ENCODE results near the gene DACH2. TPM values are rescaled to one million over a fixed set of nuclear protein-coding genes. Genes with fewer than 3 reads are reported as not detected.
A peak's percentile ranks its signal among the peaks of the same experiment; 100 is the strongest.

Gene DACH2
- total RNA-seq, 4 donors from 2014 or later, result not detected

GRCh38 chrX:86805241-86805640 is 657.0 kb downstream of the DACH2 start:
- H3K9me3 ChIP-seq, result no peaks in the 10 kb centered on the region
- in situ Hi-C loops (cut with MboI; ENCODE audit: low sequenced_read_pairs in 4 of 4), result no loop called here
- H3K27ac ChIP-seq, result no peak overlapping the region
- intact Hi-C loops (cut with DNase I; ENCODE audit: low total_unique reads), result no loop called here
- H3K36me3 ChIP-seq, result no peaks in the 10 kb centered on the region
- H3K4me3 ChIP-seq, result no peak overlapping the region
- ATAC-seq (no peak), DNase-seq (no peak)
- H3K4me1 ChIP-seq, result no peaks in the 10 kb centered on the region
- TF ChIP-seq CTCF (IDR thresholded peaks at IDR 0.05 in 4 of 5, conservative IDR thresholded peaks at IDR 0.05 in 1 of 5) (no peak), POLR2A (IDR thresholded peaks at IDR 0.05) (no peak)
- no peaks in the 10 kb centered on the region for H3K27me3 ChIP-seq

- TF ChIP-seq CTCF (IDR thresholded peaks at IDR 0.05 in 4 of 5, conservative IDR thresholded peaks at IDR 0.05 in 1 of 5), result peak in 2 of 5 experiments; percentile 6 to 24
- TF ChIP-seq POLR2A (IDR thresholded peaks at IDR 0.05), result no peak
- H3K27me3 ChIP-seq, result no peaks in the 10 kb centered on the region
- in situ Hi-C loops (cut with MboI; ENCODE audit: low sequenced_read_pairs in 4 of 4), result no loop called here
- H3K27ac ChIP-seq, result no peak overlapping the region
- ATAC-seq (no peak), DNase-seq (no peak)
- intact Hi-C loops (cut with DNase I; ENCODE audit: low total_unique reads), result no loop called here
- no peaks in the 10 kb centered on the region for H3K4me1 ChIP-seq
- H3K9me3 ChIP-seq, result no peaks in the 10 kb centered on the region
- no peak overlapping the region for H3K4me3 ChIP-seq
- H3K36me3 ChIP-seq, result no peaks in the 10 kb centered on the region
Measured at GRCh38 chrX:86806786-86807185, 658.5 kb downstream of the DACH2 start.

- no peaks in the 10 kb centered on the region for H3K9me3 ChIP-seq
- no peaks in the 10 kb centered on the region for H3K27me3 ChIP-seq
- H3K4me1 ChIP-seq, result no peaks in the 10 kb centered on the region
- in situ Hi-C loops (cut with MboI; ENCODE audit: low sequenced_read_pairs in 4 of 4) (no loop called here), intact Hi-C loops (cut with DNase I; ENCODE audit: low total_unique reads) (no loop called here)
- ATAC-seq, result no peak
- no peak overlapping the region for H3K4me3 ChIP-seq
- no peaks in the 10 kb centered on the region for H3K36me3 ChIP-seq
- DNase-seq, result no peak
- TF ChIP-seq POLR2A (IDR thresholded peaks at IDR 0.05), result no peak
- TF ChIP-seq CTCF (IDR thresholded peaks at IDR 0.05 in 4 of 5, conservative IDR thresholded peaks at IDR 0.05 in 1 of 5), result no peak
- H3K27ac ChIP-seq, result no peak overlapping the region
Measured at GRCh38 chrX:86809651-86810050, 661.4 kb downstream of the DACH2 start.

- no peaks in the 10 kb centered on the region for H3K36me3 ChIP-seq
- no peaks in the 10 kb centered on the region for H3K9me3 ChIP-seq
- no peak for ATAC-seq
- peaks cover 0 to 5% (median 0%) of the 10 kb centered on the region in 3 donors for H3K27me3 ChIP-seq
- DNase-seq, result no peak
- intact Hi-C loops (cut with DNase I; ENCODE audit: low total_unique reads), result no loop called here
- no peaks in the 10 kb centered on the region for H3K4me1 ChIP-seq
- H3K27ac ChIP-seq, result peak overlapping the region in 2 of 4 donors; percentile 31 to 37
- TF ChIP-seq POLR2A (IDR thresholded peaks at IDR 0.05), result no peak
- no peak for TF ChIP-seq CTCF (IDR thresholded peaks at IDR 0.05 in 4 of 5, conservative IDR thresholded peaks at IDR 0.05 in 1 of 5)
- in situ Hi-C loops (cut with MboI; ENCODE audit: low sequenced_read_pairs in 4 of 4), result no loop called here
- H3K4me3 ChIP-seq, result no peak overlapping the region
Measured at GRCh38 chrX:86829786-86830185, 681.5 kb downstream of the DACH2 start.

GRCh38 chrX:86830685-86831084 is 682.4 kb downstream of the DACH2 start:
- in situ Hi-C loops (cut with MboI; ENCODE audit: low sequenced_read_pairs in 4 of 4) (no loop called here), intact Hi-C loops (cut with DNase I; ENCODE audit: low total_unique reads) (no loop called here)
- Histone ChIP-seq H3K9me3 (no peaks in the 10 kb centered on the region), H3K27me3 (peaks cover 0 to 5% (median 0%) of the 10 kb centered on the region in 3 donors), H3K4me3 (no peak overlapping the region), H3K27ac (no peak overlapping the region), H3K36me3 (no peaks in the 10 kb centered on the region), H3K4me1 (no peaks in the 10 kb centered on the region)
- TF ChIP-seq POLR2A (IDR thresholded peaks at IDR 0.05) (no peak), CTCF (IDR thresholded peaks at IDR 0.05 in 4 of 5, conservative IDR thresholded peaks at IDR 0.05 in 1 of 5) (no peak)
- DNase-seq, result no peak
- ATAC-seq, result no peak
